Measurements from ENCODE around the gene PRKG1.

DNA sequence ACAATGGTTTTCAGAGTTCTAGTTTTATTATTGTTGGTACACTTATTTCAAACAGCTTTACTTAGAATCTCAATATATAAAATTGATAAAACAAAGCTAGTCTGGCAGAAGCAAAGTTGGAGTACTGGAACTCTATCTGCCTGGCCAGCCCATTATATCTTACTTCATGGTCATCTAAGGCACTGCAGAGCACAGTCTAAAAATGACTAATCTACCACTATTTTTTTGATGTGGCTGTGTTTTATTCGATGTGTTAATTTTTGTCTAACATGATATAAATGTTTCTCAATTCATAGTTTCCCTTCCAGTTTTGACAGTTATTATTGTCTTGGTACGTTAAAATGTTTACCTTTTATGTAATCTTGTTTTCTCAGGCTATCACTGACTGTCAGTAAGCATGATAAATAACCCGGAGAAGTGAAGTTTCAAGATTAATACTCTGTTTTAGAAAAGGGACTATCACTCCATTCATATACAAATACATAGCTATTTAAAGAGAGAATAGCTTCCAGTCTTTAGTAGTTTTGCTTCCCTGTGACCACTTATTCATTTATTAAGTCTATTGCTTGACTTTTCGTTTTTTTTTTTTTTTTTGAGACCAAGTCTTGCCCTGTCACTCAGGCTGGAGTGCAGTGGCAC, 685.7 kb downstream of the PRKG1 start:
- TF ChIP-seq, protein P1, sequence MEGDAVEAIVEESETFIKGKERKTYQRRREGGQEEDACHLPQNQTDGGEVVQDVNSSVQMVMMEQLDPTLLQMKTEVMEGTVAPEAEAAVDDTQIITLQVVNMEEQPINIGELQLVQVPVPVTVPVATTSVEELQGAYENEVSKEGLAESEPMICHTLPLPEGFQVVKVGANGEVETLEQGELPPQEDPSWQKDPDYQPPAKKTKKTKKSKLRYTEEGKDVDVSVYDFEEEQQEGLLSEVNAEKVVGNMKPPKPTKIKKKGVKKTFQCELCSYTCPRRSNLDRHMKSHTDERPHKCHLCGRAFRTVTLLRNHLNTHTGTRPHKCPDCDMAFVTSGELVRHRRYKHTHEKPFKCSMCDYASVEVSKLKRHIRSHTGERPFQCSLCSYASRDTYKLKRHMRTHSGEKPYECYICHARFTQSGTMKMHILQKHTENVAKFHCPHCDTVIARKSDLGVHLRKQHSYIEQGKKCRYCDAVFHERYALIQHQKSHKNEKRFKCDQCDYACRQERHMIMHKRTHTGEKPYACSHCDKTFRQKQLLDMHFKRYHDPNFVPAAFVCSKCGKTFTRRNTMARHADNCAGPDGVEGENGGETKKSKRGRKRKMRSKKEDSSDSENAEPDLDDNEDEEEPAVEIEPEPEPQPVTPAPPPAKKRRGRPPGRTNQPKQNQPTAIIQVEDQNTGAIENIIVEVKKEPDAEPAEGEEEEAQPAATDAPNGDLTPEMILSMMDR (IDR thresholded peaks at IDR 0.05) = no peak
- TF ChIP-seq POLR2A (IDR thresholded peaks at IDR 0.05) = no peak
